Brain microvascular endothelial cell (primary cell): ENCODE results near the gene PGAM5.

Experiments used
- DNase-seq: peaks from one replicate; pipeline ENCODE4 v3.0.0-alpha.2; 2020
- H3K27ac ChIP-seq: fragments of 250-450 bp; sonication (Bioruptor Pico); 2 replicates; pipeline ENCODE4 v1.5.1; 2020; ENCODE audit warnings: mild to moderate bottlenecking, moderate library complexity
- H3K27me3 ChIP-seq: fragments of 250-450 bp; sonication (Bioruptor Pico); replicated peaks from 2 replicates; pipeline ENCODE4 v1.5.1; 2020; ENCODE audit warnings: mild to moderate bottlenecking
- H3K36me3 ChIP-seq: fragments of 250-450 bp; sonication (Bioruptor Pico); replicated peaks from 2 replicates; pipeline ENCODE4 v1.5.1; 2020; ENCODE audit warnings: mild to moderate bottlenecking
- H3K4me3 ChIP-seq: 2 replicates; pipeline ENCODE4 v1.5.1; 2011; ENCODE audit warnings: low read depth, mild to moderate bottlenecking, control low read depth, low read length, moderate library complexity
- CTCF ChIP-seq: IDR thresholded peaks from 2 replicates; pipeline ENCODE4 v1.5.1; 2011; ENCODE audit warnings: low read depth, mild to moderate bottlenecking, moderate library complexity, low read length, control low read depth, inconsistent platforms; ENCODE audit errors: missing control alignments
- in situ Hi-C: cut with HindIII; loops from 2 replicates; pipeline ENCODE4 v1.10.0; 2017; ENCODE audit warnings: low sequenced_read_pairs, low pct_ligation_motif_present

The PGAM5 gene

GRCh38 chr12:132708150-132708549 is 2.5 kb upstream of the PGAM5 start:
- H3K27me3 ChIP-seq, result no peaks in the 10 kb centered on the region
- in situ Hi-C loops, result no loop called here
- TF ChIP-seq CTCF, result no peak

GRCh38 chr12:132710043-132710404 is 618 bp upstream of the PGAM5 start:
- in situ Hi-C loops, result no loop called here
- no peak for TF ChIP-seq CTCF
- Histone ChIP-seq H3K27me3 (no peaks in the 10 kb centered on the region), H3K4me3 (peak overlapping the region; percentile 80), H3K36me3 (peaks cover 3% of the 10 kb centered on the region), H3K27ac (peak overlapping the region; percentile 22)
- DNase-seq, result no peak

More at GRCh38 chr12:132708150-132708549, 2.5 kb upstream of the PGAM5 start:
- Histone ChIP-seq H3K36me3 (no peaks in the 10 kb centered on the region), H3K27ac (no peak overlapping the region), H3K4me3 (no peak overlapping the region)
- DNase-seq, result no peak

GRCh38 chr12:132711080-132711843 is 620 bp downstream of the PGAM5 start:
- H3K27me3 ChIP-seq, result no peaks in the 10 kb centered on the region
- peaks cover 8% of the 10 kb centered on the region for H3K36me3 ChIP-seq
- peak overlapping the region; percentile 80 for H3K4me3 ChIP-seq
- in situ Hi-C loops, result no loop called here
- no peak overlapping the region for H3K27ac ChIP-seq
- TF ChIP-seq CTCF, result no peak
- DNase-seq, result no peak

- no peak for TF ChIP-seq CTCF
- Histone ChIP-seq H3K4me3 (no peak overlapping the region), H3K27ac (no peak overlapping the region), H3K36me3 (peaks cover 16% of the 10 kb centered on the region), H3K27me3 (no peaks in the 10 kb centered on the region)
- no peak for DNase-seq
- in situ Hi-C loops, result no loop called here
These were observed 2.5 kb downstream of the PGAM5 start for GRCh38 chr12:132713123-132713522.

GRCh38 chr12:132715874-132716273 is 5.2 kb downstream of the PGAM5 start:
- TF ChIP-seq CTCF, result no peak
- Histone ChIP-seq H3K4me3 (no peak overlapping the region), H3K27ac (no peak overlapping the region), H3K27me3 (no peaks in the 10 kb centered on the region), H3K36me3 (peaks cover 33% of the 10 kb centered on the region)
- DNase-seq, result no peak
- in situ Hi-C loops, result no loop called here

GRCh38 chr12:132716356-132716755 is 5.7 kb downstream of the PGAM5 start:
- no peak overlapping the region for H3K4me3 ChIP-seq
- DNase-seq, result no peak
- no peaks in the 10 kb centered on the region for H3K27me3 ChIP-seq
- no peak overlapping the region for H3K27ac ChIP-seq
- TF ChIP-seq CTCF, result no peak
- in situ Hi-C loops, result no loop called here
- H3K36me3 ChIP-seq, result peaks cover 38% of the 10 kb centered on the region
